Bronchial epithelial cell (primary cell): ENCODE data around the gene CAMSAP1. TPM values are rescaled to one million over a fixed set of nuclear protein-coding genes. Genes with fewer than 3 reads are reported as not detected.

Experiments
- DNase-seq: peaks from one replicate; pipeline ENCODE4 v3.0.0-alpha.2; 2010; ENCODE audit warnings: low read depth
- FAIRE-seq: peaks from 2 replicates; lab custom pipeline; 2011; peaks lifted over from hg19 to GRCh38; lab: Jason Lieb, UNC
- H3K27me3 ChIP-seq: 2 replicates; pipeline ENCODE4 v1.5.1; 2011; ENCODE audit warnings: low read length; ENCODE audit not compliant: control insufficient read depth, insufficient read depth
- H3K36me3 ChIP-seq: 2 replicates; pipeline ENCODE4 v1.5.1; 2011; ENCODE audit warnings: low read length; ENCODE audit not compliant: control insufficient read depth, insufficient read depth
- H3K4me3 ChIP-seq: 2 replicates; pipeline ENCODE4 v1.5.1; 2011; ENCODE audit warnings: mild to moderate bottlenecking, low read depth, low read length, control low read depth
- total RNA-seq: library from RNA; depleted of rRNA; stranded (reverse); fragments of >200 nt; gene quantifications from 2 replicates; pipeline ENCODE4 v1.2.1, GENCODE V29; 2014
- TF ChIP-seq, protein P1 (sequence below): IDR thresholded peaks from 2 replicates; pipeline ENCODE4 v1.5.1; 2011; ENCODE audit warnings: mild to moderate bottlenecking, moderate library complexity, low read length, control low read depth, inconsistent platforms; ENCODE audit not compliant: insufficient read depth, severe bottlenecking

The CAMSAP1 gene
- total RNA-seq, 1 donor from 2014 or later, result 23.2 TPM

DNA sequence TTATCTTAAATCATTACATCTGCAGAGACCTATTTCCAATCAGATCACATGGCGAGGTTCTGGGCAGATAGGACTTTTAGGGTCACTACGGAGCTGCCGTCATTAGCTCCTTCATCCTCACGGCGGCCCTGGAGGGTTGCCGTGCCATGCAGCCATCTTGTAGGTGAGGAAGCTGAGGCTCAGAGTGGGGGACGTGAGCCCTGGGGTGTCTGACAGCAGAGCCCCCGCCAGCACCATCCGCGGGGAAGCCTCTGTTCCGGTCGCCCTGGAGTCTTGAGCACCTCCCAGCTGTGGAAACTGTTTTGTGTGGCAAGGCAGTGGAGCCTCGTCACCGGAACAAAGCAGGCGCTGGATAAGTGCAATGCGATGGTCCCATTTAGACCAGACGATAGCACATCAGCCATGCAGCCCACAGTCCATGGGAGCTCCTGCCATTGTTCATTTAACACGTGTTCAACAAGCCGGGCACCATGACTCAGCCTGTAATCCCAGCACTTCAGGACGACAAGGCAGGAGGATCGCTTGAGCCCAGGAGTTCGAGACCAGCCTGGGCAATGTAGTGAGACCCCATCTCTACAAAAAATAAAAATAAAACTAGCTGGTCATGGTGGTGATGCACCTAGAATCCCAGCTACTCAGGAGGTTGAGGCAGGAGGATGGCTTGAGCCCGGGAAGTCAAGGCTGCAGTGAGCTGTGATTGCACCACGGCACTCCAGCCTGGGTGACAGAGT lies 143.5 kb downstream of the CAMSAP1 start:
- no peak overlapping the region for H3K4me3 ChIP-seq
- FAIRE-seq, result no peak
- TF ChIP-seq, protein P1, sequence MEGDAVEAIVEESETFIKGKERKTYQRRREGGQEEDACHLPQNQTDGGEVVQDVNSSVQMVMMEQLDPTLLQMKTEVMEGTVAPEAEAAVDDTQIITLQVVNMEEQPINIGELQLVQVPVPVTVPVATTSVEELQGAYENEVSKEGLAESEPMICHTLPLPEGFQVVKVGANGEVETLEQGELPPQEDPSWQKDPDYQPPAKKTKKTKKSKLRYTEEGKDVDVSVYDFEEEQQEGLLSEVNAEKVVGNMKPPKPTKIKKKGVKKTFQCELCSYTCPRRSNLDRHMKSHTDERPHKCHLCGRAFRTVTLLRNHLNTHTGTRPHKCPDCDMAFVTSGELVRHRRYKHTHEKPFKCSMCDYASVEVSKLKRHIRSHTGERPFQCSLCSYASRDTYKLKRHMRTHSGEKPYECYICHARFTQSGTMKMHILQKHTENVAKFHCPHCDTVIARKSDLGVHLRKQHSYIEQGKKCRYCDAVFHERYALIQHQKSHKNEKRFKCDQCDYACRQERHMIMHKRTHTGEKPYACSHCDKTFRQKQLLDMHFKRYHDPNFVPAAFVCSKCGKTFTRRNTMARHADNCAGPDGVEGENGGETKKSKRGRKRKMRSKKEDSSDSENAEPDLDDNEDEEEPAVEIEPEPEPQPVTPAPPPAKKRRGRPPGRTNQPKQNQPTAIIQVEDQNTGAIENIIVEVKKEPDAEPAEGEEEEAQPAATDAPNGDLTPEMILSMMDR, result no peak
- H3K27me3 ChIP-seq, result no peaks in the 10 kb centered on the region
- no peaks in the 10 kb centered on the region for H3K36me3 ChIP-seq
- no peak for DNase-seq

- Histone ChIP-seq H3K27me3 (no peaks in the 10 kb centered on the region), H3K4me3 (no peak overlapping the region), H3K36me3 (no peaks in the 10 kb centered on the region)
- no peak for DNase-seq
- no peak for FAIRE-seq
- TF ChIP-seq, protein P1, result no peak
Measured at GRCh38 chr9:135762921-135763320, 144.4 kb downstream of the CAMSAP1 start.

DNA sequence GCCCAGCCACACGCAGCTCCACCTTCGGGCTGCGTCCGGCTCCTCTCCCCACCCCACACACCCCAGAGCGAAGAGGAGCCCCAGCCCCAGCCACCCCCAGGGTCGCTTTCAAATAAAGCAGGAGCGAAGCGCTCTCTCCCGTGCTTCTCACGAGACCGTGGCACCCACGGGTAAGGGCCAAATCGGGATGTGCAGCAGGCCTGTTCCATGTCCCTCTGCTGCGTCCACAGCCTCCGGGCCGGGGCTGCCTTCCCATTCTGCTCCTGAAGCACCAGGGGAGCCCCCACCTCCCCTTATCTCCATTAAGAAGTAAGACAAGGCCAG lies 145.5 kb downstream of the CAMSAP1 start:
- no peak for DNase-seq
- no peaks in the 10 kb centered on the region for H3K36me3 ChIP-seq
- TF ChIP-seq, protein P1, result no peak
- no peak for FAIRE-seq
- no peak overlapping the region for H3K4me3 ChIP-seq
- H3K27me3 ChIP-seq, result no peaks in the 10 kb centered on the region

DNA sequence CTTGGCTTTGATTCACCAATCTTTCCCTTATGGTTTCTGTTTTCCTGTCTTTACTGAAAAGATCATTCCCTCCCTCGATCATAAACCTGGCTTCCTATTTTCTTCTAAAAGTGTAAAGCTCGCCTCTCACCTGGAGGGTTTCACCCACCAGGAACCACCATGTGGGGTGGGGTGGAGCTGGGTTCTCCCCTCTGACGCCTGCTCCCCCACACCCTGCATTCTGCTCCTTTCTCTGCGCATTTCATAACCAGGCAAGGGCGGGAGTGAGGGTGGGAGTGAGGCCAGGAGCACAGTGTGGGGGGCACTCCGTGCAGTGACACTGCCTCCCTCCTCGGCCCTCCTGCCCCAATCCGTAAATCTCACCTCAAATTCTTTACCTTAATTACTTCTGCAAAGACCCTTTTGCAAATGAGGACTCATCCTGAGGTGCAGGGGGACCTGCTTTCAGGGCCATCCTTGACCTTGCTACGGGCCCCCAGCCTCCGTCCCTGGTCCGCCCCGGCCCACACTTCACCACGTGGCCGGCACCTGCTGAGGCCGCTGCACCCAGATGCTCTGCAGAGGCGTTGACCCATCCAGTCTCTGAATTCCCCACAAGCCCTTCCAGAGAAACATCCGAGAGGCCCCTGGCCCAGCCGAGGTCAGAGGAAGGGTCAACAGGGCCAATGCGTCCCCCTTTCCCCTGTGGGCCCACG lies 146.0 kb downstream of the CAMSAP1 start:
- DNase-seq, result no peak
- no peaks in the 10 kb centered on the region for H3K36me3 ChIP-seq
- no peaks in the 10 kb centered on the region for H3K27me3 ChIP-seq
- H3K4me3 ChIP-seq, result no peak overlapping the region
- TF ChIP-seq, protein P1, result no peak
- FAIRE-seq, result no peak

DNA sequence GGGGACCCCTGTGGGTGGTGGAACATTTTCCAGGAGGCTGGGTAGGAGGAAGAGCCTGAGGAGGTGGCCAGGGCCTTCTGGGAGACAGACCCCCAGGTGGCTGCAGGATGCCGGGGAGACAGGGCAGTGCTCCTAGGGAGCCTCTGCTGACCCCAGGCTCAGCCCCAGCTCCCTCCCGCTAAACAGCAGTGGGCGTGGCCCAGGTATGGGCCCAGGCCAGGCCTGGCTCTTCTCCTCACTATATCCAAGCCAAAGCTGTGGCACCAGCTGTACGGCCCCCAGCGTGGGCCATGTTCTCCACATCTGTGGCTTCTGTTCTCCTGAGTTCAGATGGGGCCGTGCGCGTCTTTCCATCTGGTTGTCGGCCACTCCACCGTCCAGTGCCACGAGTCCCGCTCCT lies 146.9 kb downstream of the CAMSAP1 start:
- no peak for FAIRE-seq

More for the DNA sequence above, 146.9 kb downstream of the CAMSAP1 start:
- Histone ChIP-seq H3K4me3 (no peak overlapping the region), H3K27me3 (no peaks in the 10 kb centered on the region), H3K36me3 (no peaks in the 10 kb centered on the region)
- no peak for DNase-seq
- TF ChIP-seq, protein P1, result no peak
